Esophagus squamous epithelium (tissue), 5 donors: ENCODE results near the gene GPC5. TPM values are rescaled to one million over a fixed set of nuclear protein-coding genes. Genes with fewer than 3 reads are reported as not detected.
"Not testable (repeated sequence)": the region's sequence is repeated elsewhere in the genome, so short reads cannot be mapped to it uniquely, and the experiment has no call there.

Experiments
- DNase-seq: peaks from one replicate; lab custom pipeline; 2025; lab: John Stamatoyannopoulos, UW
- H3K27ac ChIP-seq, 4 donors: fragments of 200-600 bp; sonication (generic); one replicate each; pipeline ENCODE4 v1.5.1; 2016 to 2019; ENCODE audit warnings: mild to moderate bottlenecking in 1 of 4
- H3K27me3 ChIP-seq, 4 donors: fragments of 200-600 bp; sonication (generic); 1 replicate in 3 of 4; 2 replicates in 1 of 4; pipeline versions ENCODE4 v1.5.1 to v1.6.0; 2017 to 2021; ENCODE audit warnings: antibody characterized with exemption in 1 of 4
- H3K36me3 ChIP-seq, 3 donors: fragments of 200-600 bp; sonication (generic); one replicate each; pipeline ENCODE4 v1.5.1; 2016 to 2019
- H3K4me1 ChIP-seq, 3 donors: fragments of 200-600 bp; sonication (generic); one replicate each; pipeline ENCODE4 v1.5.1; 2017 to 2019
- H3K4me3 ChIP-seq, 4 donors: fragments of 200-600 bp; sonication (generic); 1 replicate in 3 of 4; 2 replicates in 1 of 4; pipeline ENCODE4 v1.5.1; 2016 to 2019; ENCODE audit warnings: mild to moderate bottlenecking in 2 of 4, moderate library complexity in 1 of 4
- H3K9me3 ChIP-seq, 3 donors: fragments of 200-600 bp; sonication (generic); one replicate each; pipeline ENCODE4 v1.5.1; 2016 to 2019
- POLR2A ChIP-seq, 4 donors: fragments of 450-650 bp; IDR thresholded peaks; one replicate each; pipeline ENCODE4 v1.6.1; 2017; ENCODE audit warnings: antibody characterized with exemption in 4 of 4, mild to moderate bottlenecking in 4 of 4, moderate library complexity in 3 of 4
- WGBS, 2 donors: methylation state at CpG; one replicate each; pipeline ENCODE4 v1.1.5; 2018; 5-methylcytosine and 5-hydroxymethylcytosine counted together
- intact Hi-C: fragments of 100-400 bp; cut with DNase I; formaldehyde crosslinking; loops from one replicate; pipeline ENCODE4 v1.15.0; 2022
- total RNA-seq, 4 donors: library from RNA; depleted of rRNA; stranded (reverse); fragments of >200 nt; gene quantifications; one replicate each; pipeline ENCODE4 v1.1.0, GENCODE V29; 2016
- TF ChIP-seq, protein P1 (sequence below), 6 experiments: fragments of 450-650 bp in 4 of 6; fragments of 200-600 bp in 2 of 6; sonication (generic) in 2 of 6; IDR thresholded peaks; one replicate each; pipeline ENCODE4 v1.5.1; 2016 to 2019; ENCODE audit warnings: antibody characterized with exemption in 6 of 6, mild to moderate bottlenecking in 4 of 6, moderate library complexity in 4 of 6
- donor health status: DM: yes; HTN: yes; CAD: no.

Gene GPC5
- total RNA-seq, 4 donors from 2014 or later, result not detected

DNA sequence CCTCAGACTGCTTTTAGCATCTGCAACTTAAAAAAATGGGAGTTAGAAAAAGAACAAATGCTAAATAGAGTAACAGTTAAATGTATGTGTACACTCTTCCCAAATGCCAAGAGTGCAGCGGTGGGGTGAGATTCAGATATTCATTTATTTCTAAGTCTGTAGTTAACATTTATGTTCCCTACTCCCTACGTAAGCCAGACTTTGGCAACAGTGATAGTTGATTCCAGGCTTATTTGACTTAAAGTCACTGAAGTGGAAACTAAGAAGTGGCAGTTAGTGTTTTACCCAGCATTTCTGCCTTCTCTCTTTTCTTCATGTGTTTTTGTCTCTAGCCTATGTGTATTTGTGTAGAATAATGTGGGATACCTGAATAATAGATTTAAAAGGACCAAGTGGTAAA, 46.4 kb upstream of the GPC5 start:
- Histone ChIP-seq H3K4me1 (peaks cover 0 to 46% (median 9%) of the 10 kb centered on the region in 3 donors), H3K4me3 (no peak overlapping the region), H3K9me3 (no peaks in the 10 kb centered on the region), H3K27ac (no peak overlapping the region), H3K27me3 (no peaks in the 10 kb centered on the region), H3K36me3 (peaks cover 0 to 70% (median 16%) of the 10 kb centered on the region in 3 donors)
- no peak for DNase-seq
- WGBS, 2 donors, result 77 to 88% methylated on average over 2 of the region's 2 CpGs
- intact Hi-C loops, result no loop called here
- TF ChIP-seq POLR2A (IDR thresholded peaks at IDR 0.05), result no peak
- TF ChIP-seq, protein P1, sequence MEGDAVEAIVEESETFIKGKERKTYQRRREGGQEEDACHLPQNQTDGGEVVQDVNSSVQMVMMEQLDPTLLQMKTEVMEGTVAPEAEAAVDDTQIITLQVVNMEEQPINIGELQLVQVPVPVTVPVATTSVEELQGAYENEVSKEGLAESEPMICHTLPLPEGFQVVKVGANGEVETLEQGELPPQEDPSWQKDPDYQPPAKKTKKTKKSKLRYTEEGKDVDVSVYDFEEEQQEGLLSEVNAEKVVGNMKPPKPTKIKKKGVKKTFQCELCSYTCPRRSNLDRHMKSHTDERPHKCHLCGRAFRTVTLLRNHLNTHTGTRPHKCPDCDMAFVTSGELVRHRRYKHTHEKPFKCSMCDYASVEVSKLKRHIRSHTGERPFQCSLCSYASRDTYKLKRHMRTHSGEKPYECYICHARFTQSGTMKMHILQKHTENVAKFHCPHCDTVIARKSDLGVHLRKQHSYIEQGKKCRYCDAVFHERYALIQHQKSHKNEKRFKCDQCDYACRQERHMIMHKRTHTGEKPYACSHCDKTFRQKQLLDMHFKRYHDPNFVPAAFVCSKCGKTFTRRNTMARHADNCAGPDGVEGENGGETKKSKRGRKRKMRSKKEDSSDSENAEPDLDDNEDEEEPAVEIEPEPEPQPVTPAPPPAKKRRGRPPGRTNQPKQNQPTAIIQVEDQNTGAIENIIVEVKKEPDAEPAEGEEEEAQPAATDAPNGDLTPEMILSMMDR (IDR thresholded peaks at IDR 0.05), result no peak

DNA sequence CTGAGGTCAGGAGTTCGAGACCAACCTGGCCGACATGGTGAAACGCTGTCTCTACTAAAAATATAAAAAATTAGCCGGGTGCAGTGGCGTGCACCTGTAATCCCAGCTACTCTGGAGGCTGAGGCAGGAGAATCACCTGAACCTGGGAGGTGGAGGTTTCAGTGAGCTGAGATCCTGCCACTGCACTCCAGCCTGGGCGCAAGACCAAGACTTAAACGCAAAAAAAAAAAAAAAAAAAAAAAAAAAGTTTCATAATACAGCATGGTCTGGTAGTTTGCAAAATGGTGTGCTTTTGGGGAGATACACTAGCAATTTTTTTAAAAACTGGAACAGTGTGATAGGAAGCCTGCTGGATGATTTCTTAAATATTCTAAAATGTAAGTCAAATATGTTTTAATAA, 45.5 kb upstream of the GPC5 start:
- DNase-seq, H3K9me3 ChIP-seq, intact Hi-C loops, H3K27me3 ChIP-seq, H3K27ac ChIP-seq, H3K4me3 ChIP-seq: not testable (repeated sequence)
- peaks cover 0 to 44% (median 9%) of the 10 kb centered on the region in 3 donors for H3K4me1 ChIP-seq
- H3K36me3 ChIP-seq, result peaks cover 0 to 79% (median 16%) of the 10 kb centered on the region in 3 donors
- WGBS, 2 donors, result 77 to 79% methylated on average over 7 of the region's 7 CpGs

DNA sequence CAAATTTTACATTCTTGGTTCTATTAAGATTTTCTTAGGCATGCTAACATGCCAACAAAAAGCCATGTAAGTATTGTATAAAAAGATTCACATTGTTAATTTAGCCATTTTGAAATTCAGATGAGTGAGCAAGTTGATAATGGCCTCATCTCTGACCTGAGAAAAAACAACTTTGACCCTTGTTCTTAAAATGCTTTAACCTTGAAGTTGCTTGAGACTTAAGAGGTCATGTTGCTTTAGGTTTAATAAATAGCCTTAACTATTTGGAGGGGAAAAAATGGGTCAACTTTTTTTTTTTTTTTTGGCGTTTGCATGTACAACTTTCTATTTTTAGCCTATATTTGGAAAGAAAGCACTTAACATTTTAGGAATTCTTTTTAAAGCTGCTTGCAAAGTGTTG, 44.9 kb upstream of the GPC5 start:
- H3K27ac ChIP-seq, result no peak overlapping the region
- intact Hi-C loops, result no loop called here
- WGBS, 2 donors, result 26 to 44% methylated on average over 1 of the region's 1 CpG
- no peaks in the 10 kb centered on the region for H3K27me3 ChIP-seq
- H3K36me3 ChIP-seq, result peaks cover 0 to 80% (median 16%) of the 10 kb centered on the region in 3 donors
- DNase-seq, result no peak
- no peak for TF ChIP-seq POLR2A (IDR thresholded peaks at IDR 0.05)
- TF ChIP-seq, protein P1 (IDR thresholded peaks at IDR 0.05), result no peak
- H3K9me3 ChIP-seq, result no peaks in the 10 kb centered on the region
- H3K4me3 ChIP-seq, result no peak overlapping the region
- peaks cover 0 to 44% (median 9%) of the 10 kb centered on the region in 3 donors for H3K4me1 ChIP-seq

DNA sequence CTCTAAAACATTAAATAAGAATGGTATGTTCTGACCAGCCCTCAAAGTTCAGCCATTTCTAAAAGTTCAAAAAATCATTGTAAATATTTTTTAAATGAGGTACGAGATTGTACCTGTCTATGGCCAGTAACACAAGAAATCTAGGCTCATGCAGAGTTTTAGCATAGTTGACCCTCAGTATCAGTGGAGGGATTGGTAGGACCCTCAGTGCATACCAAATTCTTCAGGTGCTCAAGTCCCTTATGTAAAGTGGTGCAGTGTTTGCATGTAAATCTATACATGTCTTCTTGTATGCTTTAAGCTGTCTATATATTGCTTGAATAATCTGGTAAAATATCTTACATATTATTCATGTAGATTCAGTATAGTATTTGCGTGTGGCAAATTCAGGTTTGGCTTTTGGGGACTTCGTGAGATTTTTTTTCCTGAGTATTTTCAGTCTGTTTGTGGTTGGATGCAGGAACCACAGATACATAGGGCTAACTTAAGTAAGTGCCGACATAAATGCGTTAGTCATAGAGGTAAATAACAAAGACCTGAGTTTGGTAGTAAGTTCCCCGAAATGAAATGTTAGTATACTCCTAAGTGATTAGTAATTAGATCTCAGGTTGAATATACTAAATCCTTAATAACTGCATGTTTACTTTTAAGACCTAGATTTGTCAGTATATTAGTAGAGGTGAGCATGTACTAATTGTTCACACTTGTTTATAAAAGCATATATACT, 43.2 kb upstream of the GPC5 start:
- Histone ChIP-seq H3K4me3 (no peak overlapping the region), H3K36me3 (peaks cover 0 to 77% (median 16%) of the 10 kb centered on the region in 3 donors), H3K27me3 (no peaks in the 10 kb centered on the region), H3K27ac (no peak overlapping the region), H3K4me1 (peaks cover 0 to 30% (median 0%) of the 10 kb centered on the region in 3 donors), H3K9me3 (no peaks in the 10 kb centered on the region)
- DNase-seq, result no peak
- TF ChIP-seq POLR2A (IDR thresholded peaks at IDR 0.05), result no peak
- TF ChIP-seq, protein P1 (IDR thresholded peaks at IDR 0.05), result no peak
- WGBS, 2 donors, result 87 to 88% methylated on average over 6 of the region's 6 CpGs
- intact Hi-C loops, result no loop called here

DNA sequence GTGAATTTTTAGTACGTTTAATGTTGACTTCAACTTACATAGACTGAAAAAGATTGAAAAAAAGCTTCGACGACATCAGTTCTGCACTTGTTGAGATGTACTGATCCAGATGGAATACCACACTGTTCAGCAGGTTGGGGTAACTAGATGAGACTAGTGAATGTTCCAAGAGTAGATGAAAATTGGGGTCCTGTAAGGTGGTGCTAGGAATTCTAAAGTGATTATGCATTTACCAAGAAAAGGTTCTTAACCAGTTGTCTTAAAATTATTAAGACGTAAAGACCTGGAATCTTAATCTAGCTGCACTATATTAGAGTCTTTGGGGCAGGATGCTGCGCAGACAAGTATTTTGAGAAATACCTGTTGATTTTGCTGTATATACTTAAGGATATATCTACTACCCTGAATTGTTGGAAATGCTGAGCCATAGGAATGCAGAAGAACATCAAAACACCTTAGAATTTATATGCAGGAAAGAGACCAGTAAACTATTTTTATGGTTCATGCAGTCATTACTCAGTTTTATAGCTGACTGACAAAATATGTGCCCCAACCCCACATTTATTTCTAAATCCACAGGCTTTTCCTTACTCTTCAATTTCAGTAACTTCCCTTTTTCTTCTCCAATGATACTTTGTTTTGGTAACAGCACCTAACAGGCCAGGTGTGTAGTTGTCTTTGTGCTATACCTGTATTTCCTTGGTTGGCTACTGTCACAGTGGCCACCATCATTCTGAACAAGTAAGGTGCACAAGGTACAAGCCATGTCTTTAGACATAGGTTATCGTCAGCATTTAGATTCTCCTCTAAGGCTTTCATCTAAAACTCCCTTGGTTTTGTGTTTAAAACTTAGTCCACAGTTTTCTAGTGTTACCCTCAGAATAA, 42.4 kb upstream of the GPC5 start:
- intact Hi-C loops, result no loop called here
- WGBS, 2 donors, result 94 to 95% methylated on average over 6 of the region's 6 CpGs
- Histone ChIP-seq H3K4me1 (peaks cover 0 to 22% (median 0%) of the 10 kb centered on the region in 3 donors), H3K4me3 (no peak overlapping the region), H3K27ac (no peak overlapping the region), H3K9me3 (no peaks in the 10 kb centered on the region), H3K36me3 (peaks cover 0 to 69% (median 11%) of the 10 kb centered on the region in 3 donors), H3K27me3 (no peaks in the 10 kb centered on the region)
- no peak for TF ChIP-seq POLR2A (IDR thresholded peaks at IDR 0.05)
- TF ChIP-seq, protein P1 (IDR thresholded peaks at IDR 0.05), result no peak
- no peak for DNase-seq
